Middle frontal gyrus (tissue), 1 donor: ENCODE results near the gene CACNB3.
"Not testable (repeated sequence)": the region's sequence is repeated elsewhere in the genome, so short reads cannot be mapped to it uniquely, and the experiment has no call there.

Experiments used
- DNase-seq: peaks from one replicate; pipeline ENCODE4 v3.0.0-alpha.2; 2015; ENCODE audit warnings: low spot score; ENCODE audit errors: extremely low spot score

CACNB3 gene

GRCh38 chr12:48818831-48819590, 715 bp downstream of the CACNB3 start:
- no peak for DNase-seq

- no peak for DNase-seq
These were observed 1.9 kb downstream of the CACNB3 start for GRCh38 chr12:48819986-48820725.

- no peak for DNase-seq
These were observed 3.8 kb downstream of the CACNB3 start for GRCh38 chr12:48822139-48822538.

- no peak for DNase-seq
These were observed 4.4 kb downstream of the CACNB3 start for GRCh38 chr12:48822711-48823110.

GRCh38 chr12:48823281-48823680, 5.0 kb downstream of the CACNB3 start:
- DNase-seq = no peak

- DNase-seq = no peak
These were observed 5.8 kb downstream of the CACNB3 start for GRCh38 chr12:48824112-48824511.

- DNase-seq = no peak
These were observed 6.6 kb downstream of the CACNB3 start for GRCh38 chr12:48824905-48825304.

GRCh38 chr12:48826209-48826855, 8.0 kb downstream of the CACNB3 start:
- DNase-seq = no peak

- DNase-seq = no peak
These were observed 8.7 kb downstream of the CACNB3 start for GRCh38 chr12:48827026-48827425.

- DNase-seq = no peak
These were observed 9.3 kb downstream of the CACNB3 start for GRCh38 chr12:48827513-48828096.

GRCh38 chr12:48828293-48828692, 10.0 kb downstream of the CACNB3 start:
- no peak for DNase-seq

- DNase-seq = no peak
These were observed 10.7 kb downstream of the CACNB3 start for GRCh38 chr12:48828841-48829575.

- no peak for DNase-seq
These were observed 13.0 kb downstream of the CACNB3 start for GRCh38 chr12:48831257-48831656.

- no peak for DNase-seq
These were observed 14.2 kb downstream of the CACNB3 start for GRCh38 chr12:48832321-48833060.

GRCh38 chr12:48838048-48838447, 19.8 kb downstream of the CACNB3 start:
- no peak for DNase-seq

GRCh38 chr12:48842021-48842420, 23.7 kb downstream of the CACNB3 start:
- not testable (repeated sequence) for DNase-seq

GRCh38 chr12:48851883-48852733, 33.8 kb downstream of the CACNB3 start, which contains the start of gene DDX23:
Gene DDX23, minus strand, starts transcription at chr12:48852163. Its CDS starts 6,381 bp downstream, at chr12:48845782.
- peak; percentile 93 for DNase-seq

- peak; percentile 91 for DNase-seq
These were observed 34.7 kb downstream of the CACNB3 start for GRCh38 chr12:48852734-48853688.
